ENCODE measurements around the gene LEPROT.
"Not testable (repeated sequence)": the region's sequence is repeated elsewhere in the genome, so short reads cannot be mapped to it uniquely, and the experiment has no call there.

LEPROT gene

DNA sequence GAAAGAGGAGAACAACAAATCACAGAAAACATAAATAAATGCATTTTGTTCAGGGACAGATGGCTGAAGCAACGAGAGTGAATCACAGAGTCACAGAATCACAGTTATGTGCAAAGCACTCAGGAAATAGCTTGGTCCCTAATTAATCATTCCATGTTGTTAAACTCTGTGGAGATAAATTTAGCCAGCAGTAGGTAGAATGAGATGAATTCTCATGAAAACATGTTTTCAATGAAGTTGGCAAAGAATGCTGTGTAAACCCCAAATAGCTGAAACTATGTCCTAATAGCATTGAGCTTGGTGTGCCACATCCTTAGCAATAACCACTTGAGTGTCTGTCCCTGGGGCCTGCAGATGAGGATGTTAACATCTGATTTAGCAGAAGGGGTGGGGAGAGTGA lies 20.4 kb downstream of the LEPROT start:
- no peak for DNase-seq

DNA sequence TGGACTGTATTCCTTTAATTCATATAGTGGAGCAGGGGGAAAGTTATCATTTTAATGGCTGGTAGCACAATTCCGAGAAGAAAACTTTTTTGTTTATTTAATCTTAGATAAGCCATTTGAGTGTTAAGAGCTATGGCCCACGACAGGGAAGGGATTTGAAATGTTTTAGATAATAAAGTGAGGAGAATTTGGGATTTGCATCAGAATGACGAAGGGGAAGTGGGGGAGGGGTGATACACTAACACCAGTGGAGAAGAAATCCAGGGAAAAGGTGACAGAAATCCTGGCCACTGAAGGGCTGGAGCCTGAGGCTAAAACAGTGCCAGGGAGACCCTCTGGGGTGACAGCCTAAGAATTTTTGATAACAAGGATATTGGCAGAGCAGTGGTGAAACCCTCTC lies 21.0 kb downstream of the LEPROT start:
- no peak for DNase-seq

DNA sequence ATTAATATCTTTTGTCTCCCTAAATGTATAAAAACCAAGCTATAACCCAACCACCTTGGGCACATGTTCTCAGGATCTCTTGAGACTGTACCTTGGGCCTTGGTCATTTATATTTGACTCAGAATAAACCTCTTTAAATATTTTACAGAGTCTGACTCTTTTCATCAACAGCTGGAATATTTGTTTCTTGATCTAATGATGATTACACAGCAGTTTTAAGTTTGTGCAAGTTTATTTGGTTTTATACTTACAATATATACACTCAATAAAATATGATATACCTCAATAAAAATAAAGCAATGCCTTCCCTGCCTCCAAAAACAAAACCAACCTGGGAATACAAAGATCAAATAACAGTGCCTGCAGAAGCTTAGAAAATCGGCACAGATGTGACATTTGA lies 22.0 kb downstream of the LEPROT start:
- DNase-seq, result no peak

DNA sequence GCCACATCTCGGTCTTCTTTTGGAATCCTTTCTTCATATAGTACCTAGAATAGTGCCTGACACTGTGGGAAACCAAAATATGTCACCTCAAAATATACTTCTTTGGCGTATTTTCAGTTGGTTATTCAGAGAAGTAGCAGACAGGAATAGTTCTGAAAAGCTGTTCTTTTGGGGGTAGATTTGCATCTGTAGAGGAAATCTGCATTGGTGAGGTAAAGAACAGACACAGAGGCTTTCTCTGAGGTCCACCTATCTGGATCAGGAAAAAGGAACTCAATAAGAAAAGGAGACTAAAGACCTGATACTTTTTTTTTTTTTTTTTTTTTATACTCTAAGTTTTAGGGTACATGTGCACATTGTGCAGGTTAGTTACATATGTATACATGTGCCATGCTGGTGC lies 23.2 kb downstream of the LEPROT start:
- DNase-seq, result no peak

DNA sequence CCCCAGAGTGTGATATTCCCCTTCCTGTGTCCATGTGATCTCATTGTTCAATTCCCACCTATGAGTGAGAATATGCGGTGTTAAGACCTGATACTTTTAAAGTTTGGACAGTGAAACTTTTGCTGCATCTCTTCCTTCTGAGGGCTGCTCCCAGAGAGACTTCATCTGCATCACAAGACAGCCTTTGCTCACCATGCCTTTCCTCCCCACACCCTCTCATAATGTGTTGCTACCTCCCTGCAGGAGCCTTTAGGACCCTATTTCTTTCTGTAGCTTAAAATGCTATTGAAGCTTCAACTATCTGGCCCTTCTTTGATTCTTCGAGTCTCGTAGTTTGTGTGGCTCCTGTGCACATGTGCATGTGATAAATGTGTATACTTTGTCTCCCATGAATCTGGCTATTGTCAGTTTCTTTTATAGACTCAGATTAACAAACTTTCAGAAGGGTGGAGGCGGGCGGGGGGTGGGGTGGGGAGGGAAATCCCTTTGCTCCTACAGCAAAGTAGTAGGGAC lies 23.7 kb downstream of the LEPROT start:
- no peak for DNase-seq

DNA sequence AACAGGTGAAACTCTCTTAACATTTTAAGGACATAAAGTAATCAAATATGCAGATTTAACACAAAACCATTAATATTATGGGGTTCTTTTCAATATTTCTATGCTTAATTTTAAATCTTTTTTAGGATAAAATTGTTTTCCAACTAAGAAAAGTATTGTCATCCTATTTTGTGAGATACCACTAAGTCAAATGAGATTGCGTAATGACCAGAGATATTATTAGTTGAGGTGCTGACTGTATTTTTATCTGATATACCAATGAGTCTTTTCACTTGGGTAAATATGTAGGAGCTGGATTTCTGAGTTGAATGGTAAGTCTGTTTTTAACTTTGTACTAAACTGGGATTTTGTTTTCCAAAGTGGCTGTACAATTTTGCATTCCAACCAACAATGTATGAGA lies 25.4 kb downstream of the LEPROT start:
- DNase-seq, result no peak

DNA sequence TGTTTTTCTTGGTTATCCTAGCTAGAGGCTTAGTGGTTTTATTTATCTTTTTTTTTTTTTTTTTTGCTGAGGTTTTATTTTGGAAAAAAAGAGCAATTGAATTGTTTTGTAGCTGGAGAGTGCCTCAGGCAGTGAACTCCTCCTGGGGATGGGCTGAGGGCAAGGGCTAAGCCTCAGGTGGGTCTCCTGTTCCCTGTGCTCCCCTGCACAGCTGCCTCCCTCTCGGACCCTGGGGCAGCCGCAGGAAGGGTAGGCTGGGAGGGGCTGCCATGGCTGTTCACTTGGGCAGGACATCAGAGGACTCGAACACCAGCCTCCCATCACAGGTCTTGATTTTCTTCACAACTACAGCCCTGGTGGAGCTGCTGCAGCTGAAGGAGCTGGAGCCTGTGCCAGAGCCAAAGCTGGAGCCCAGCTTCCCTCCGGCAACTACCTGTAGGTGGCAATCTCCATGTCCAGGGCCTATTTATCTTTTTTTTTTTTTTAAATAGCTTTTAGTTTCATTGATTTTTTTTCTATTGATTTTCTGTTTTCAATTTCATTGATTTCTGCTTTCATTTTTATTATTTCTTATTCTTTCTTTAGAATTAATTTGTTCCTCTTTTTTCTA lies 28.9 kb downstream of the LEPROT start:
- no peak for DNase-seq

DNA sequence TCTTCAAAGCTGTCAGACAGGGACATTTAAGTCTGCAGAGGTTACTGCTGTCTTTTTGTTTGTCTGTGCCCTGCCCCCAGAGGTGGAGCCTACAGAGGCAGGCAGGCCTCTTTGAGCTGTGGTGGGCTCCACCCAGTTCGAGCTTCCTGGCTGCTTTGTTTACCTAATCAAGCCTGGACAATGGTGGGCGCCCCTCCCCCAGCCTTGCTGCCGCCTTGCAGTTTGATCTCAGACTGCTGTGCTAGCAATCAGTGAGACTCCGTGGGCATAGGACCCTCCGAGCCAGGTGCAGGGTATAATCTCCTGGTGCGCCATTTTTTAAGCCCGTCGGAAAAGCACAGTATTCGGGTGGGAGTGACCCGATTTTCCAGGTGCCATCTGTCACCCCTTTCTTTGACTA lies 35.2 kb downstream of the LEPROT start:
- DNase-seq, result not testable (repeated sequence)

DNA sequence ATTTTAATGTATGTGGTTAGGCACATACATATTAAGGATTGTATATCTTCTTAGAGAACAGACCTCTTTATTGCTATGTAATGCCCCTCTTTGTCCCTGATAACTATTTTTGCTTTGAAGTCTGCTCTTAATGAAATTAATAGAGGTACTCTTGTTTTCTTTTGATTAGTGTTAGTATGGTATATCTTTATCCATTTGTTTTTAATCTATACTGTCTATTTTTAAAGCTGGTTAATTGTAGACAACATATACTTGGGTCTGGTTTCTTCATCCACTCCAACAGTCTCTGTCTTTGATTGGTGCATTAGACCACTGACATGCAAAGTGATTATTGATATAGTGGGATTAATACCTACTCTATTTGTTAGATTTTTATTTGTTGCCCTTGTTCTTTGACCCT lies 36.0 kb downstream of the LEPROT start:
- DNase-seq, result no peak

DNA sequence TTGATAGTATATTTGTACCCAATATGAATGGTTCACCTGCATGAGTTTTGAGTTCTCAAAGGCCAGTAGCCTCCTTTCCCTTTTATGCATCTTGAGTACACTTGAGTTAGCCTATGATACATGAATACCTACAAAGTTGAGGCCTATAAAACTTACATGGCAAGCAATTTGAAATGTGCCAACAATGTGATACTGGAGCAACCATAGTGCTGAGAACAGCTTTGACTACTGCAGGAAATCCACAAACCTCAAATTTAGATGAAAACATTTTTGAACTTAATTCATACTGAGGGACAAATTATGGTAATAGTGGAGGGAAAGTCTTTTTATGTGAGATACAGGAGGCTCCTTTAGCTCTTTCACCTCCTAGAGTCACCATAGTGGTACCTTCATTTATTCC lies 37.4 kb downstream of the LEPROT start:
- no peak for DNase-seq

DNA sequence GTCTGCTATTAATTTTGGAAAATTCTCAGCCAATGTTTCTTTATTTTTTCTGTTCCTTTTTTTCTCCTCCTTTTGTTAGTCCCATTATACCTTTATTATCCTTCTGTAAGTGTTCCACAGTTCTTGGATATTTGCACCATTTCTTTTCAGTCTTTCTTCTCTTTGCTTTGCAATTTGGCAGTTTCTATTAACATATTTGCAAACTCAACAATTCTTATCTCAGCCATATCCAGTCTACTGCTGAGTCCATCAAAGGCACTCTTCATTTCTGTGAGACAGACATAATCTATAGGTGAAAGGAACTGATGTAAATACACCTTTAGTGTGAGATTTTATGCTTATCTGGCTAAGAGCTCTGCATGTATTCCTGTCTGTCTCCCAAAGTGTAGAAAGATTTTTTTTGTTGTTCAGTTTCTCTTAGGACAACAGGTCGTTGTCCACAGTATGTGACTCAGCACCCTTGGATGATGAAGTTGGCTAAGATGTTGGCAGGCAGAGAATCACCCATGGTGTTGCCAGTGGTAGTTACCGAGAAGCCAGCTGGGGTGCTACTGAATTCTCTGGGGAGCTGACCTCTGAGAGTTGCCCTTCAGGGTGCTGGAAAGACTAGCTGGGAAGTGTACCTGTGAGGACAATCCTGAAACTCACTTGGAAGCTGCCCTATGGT lies 38.4 kb downstream of the LEPROT start:
- no peak for DNase-seq

DNA sequence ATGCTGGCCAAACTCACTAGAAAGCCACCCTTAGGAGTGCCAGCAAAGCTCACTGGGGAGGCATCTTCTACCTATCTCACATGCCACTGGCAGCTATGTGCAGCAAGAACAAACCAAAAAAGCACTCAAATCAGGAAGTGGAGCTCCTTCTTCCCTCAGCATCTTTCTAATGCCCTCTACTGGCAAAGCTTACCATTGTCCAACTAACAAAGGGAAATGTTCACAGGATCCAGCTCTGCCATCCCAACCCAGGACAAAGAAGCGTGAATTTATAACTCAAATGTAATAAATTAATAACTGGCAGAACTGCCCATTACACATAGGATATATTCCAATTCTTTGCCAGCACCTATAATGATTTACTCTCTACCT lies 38.9 kb downstream of the LEPROT start:
- peak; percentile 10 for DNase-seq

DNA sequence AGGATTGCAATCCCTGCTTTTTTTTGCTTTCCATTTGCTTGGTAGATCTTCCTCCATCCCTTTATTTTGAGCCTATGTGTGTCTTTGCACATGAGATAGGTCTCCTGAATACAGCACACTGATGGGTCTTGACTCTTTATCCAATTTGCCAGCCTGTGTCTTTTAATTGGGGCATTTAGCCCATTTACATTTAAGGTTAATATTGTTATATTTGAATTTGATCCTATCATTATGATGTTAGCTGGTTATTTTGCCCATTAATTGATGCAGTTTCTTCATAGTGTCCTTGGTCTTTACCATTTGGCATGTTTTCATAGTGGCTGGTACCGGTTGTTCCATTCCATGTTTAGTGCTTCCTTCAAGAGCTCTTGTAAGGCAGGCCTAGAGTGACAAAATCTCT lies 45.4 kb downstream of the LEPROT start:
- DNase-seq, result not testable (repeated sequence)

DNA sequence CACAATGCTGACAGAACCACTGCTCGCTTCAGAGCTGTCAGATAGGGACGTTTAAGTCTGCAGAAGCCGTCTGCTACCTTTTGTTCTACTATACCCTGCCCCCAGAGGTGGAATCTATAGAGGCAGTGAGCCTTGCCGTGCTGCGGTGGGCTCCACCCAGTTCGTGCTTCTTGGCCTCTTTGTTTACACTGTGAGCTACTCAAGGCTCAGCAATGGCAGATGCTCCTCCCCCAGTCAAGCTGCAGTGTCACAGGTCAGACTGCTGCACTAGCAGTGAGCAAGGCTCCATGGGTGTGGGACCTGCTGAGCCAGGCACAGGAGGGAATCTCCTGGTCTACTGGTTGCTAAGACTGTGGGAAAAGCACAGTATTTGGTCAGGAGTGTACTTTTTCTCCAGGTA lies 47.1 kb downstream of the LEPROT start:
- peak; percentile 8 for DNase-seq

DNA sequence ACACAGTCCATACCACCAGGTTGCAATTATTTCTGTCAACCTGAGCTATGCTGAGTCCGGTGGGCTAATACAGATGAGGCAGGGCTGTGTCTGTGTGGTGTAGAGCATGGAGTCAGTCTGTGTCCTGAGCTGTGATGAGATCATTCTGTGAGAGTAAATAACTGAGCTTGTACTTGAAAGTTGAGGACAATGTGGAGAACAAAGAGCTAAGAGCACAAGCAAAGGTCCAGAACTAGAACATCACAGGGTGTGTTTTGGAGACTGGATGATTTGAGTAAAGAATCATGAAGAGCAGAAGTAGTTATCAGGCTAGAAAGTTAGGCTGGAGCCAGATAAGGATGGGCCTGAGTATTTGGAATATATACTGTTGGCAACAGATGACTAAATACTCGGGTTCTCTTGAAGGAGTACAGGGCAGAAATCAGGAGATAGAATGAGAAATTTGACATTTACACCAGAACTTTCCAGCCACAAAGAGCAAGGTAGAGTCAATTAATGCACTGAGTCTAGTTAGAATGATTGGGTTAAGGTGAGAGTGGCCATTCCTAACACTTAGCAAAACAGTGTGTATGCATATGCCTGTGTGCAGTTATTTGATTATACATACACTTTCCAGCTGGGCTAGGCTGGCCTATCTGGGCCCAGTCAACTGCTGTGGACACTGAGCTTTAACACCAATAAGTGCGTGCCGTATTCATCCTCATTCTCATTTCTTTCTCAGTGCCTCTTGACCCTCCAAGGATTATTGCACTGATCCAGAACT lies 48.8 kb downstream of the LEPROT start:
- no peak for DNase-seq

DNA sequence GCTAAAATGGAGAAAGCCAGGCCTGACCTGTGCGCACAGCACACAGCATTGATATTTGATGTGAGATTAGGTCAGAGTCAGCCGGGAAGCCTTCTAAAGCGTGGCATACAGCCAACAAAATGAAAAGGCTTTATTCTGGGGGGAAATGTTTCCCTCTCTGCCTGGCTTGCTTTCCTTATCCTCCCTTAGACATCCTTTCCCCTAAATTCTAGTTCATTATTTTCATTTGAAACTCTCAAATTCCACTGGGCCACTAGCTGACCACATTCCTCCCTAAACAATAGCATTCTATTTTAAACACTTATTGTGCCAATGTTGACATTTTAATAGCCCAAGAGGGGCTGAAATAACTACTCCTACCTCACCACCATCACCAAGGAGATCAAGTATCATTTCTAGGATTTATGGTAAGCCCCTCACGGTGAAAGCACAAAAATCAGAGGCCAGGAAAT lies 49.4 kb downstream of the LEPROT start:
- DNase-seq, result no peak

DNA sequence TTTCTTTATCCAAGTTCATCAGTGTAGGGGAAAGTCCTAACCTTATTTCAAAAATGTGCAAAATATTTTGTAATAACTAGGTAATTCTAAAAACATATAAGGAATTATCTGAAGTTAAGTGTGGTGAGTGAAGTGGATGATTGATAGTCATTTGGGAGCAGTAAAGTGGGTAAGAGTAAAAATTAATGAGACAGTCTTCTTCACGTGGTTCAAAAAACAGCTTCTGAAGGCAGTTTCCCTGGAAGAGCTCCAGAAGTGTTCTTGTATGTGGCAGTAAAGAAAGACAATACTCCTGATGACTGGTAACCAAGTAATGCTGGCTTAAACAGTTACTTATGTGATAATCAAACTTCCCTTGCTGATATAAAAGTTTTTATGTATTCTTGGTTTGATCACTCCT lies 50.3 kb downstream of the LEPROT start:
- DNase-seq, result no peak

DNA sequence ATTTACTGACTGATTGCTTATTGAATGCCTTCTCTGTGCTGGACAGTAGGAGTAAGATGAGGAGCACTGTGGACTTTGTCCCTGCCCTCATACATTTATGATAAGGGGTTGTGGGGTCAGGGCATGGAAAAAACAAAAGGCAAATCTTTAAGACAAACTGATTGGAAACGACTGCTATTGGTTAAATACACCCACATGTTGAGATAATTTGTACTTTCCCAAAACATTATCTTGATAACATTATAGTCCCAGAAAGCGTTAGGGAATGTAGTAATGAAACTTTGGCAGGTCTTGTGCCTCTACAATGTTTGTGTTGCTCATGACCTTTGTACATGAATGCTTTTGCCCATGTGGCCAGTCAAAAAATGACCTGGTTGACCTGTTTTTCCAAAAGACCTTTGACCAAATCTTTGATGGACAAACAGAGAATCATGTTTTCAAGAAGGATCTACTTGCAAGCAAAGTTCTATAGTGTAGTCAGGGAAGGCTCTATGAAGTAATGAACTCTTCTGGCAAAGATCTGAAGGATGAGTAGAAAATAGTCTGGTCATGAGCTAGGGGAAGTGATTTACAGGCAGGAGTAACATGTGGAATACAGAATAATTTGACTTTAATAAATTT lies 50.9 kb downstream of the LEPROT start:
- DNase-seq, result no peak

DNA sequence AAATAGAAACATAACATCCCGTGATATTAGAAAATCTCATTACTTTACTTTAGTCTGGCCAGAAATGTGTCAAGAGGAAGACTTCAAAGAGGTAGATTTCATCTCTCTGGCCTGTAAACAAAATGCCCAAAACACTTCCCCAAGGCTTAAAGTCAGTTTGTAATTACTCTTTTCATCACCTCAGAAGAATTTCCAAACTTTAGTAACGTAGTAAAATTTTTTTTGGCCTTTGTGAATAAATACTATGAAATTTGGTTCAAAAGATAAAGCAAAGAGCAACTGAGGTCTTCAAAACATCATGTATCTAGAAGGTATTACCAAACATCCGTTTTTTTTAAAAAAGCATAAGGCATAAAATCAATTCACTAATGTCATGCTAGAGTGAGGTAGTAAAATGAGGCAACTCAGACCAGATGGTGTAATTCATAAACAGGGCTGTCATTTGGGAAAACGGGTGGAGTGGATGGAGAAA lies 51.4 kb downstream of the LEPROT start:
- DNase-seq, result no peak

DNA sequence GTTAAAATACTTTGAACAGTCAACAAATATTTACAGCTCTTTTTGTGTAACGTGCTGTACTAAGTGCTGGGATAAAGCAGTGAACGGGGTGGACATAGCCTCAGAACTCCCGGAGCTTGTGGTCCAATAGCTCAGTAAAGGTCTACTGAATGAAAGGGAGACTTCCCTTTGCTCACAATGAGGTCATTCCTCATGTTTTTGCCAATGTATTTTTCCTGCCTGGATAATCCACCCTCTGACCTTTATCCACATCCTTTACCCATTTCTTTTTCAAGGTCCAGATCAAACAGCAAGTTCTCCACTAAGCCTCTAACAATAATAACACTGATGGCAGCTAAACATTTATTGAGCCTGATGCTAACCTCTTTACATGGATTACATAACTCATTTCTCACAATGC lies 55.9 kb downstream of the LEPROT start:
- DNase-seq, result no peak

DNA sequence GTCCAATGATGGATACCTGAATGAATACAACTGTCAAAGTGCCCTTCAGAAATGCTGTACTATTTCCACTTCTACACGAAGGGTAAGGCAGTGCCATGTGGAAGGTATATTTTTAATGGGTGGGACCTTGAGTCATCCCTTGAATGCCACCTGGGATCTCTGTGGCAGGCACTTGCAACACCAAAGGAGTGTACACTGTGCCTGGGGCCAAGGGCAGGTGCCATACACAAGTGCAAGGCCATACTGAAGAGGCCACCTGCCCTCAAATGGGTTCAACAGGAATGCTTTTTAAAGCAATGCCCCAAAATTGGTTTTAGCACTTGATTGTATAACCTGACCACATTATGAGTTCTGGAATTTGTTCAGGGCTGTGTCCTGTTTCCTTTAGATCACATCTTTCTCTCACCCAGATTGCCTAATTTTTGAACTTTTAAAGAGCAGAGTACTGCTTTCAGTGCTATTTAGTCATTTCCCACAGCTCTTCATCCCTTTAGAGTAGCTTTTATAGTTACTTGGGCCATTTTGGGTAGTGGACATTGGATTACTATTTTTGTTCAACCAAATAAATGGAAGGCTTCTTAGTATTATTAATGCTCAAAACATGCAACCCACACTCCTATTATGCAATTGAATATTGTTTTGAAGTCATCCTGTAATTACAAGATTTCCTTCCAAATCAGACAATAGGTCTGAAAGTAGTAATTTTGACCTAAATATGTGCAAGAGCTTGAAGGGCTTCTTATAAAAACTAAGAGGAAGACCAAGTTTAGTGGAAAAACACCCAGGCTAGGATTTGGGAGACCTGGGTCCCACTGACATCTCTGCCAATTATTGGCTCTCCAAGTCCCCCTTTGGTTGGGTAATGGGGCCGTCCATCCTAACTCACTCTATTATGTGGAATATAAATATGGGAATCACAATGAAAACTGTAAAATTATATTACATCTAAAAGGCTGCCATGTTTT lies 57.2 kb downstream of the LEPROT start:
- no peak for DNase-seq

DNA sequence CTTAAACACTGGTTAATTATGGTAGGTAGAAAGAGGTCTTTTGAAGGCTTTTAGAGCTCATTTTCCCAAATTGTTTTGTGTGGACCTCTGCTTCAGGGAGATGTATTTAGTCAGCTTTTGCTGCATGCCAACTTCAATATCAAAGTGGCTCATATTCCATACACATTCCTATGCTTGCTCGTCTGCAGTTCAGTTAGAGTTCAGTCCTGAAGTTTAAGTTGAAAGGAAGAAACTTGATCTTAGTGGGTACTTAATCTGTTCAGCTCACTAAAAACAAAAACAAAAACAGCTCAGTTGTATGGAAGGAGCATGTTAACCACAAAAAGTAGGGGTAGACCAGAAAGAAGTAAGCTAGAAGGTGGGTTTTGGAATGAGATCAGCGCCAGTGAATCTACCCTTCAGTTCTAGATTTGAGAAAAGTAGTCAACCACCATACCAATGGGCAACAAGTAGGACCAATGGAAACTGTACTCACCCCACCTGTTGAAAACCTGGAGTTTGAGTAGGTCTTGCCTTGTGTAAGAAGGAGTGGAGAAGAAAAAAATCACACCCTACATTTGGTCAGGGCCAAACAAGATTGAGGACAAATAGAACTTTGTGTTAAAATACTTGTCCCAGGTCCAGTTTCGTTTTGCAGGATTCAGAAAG lies 58.0 kb downstream of the LEPROT start:
- DNase-seq, result no peak

All from COR-L47 (cell line).